GM19043 (cell line): ENCODE measurements around the gene GDPD5.

Source experiments
- ATAC-seq: cut with Tn5 transposase; IDR thresholded peaks from one replicate; pipeline ENCODE4 v1.9.1; 2021; ENCODE audit warnings: low read depth; ENCODE audit not compliant: unreplicated experiment

Gene GDPD5

GRCh38 chr11:75474878-75475766, 50.6 kb downstream of the GDPD5 start:
- ATAC-seq, result no peak

GRCh38 chr11:75474240-75474639, 51.5 kb downstream of the GDPD5 start:
- no peak for ATAC-seq

DNA sequence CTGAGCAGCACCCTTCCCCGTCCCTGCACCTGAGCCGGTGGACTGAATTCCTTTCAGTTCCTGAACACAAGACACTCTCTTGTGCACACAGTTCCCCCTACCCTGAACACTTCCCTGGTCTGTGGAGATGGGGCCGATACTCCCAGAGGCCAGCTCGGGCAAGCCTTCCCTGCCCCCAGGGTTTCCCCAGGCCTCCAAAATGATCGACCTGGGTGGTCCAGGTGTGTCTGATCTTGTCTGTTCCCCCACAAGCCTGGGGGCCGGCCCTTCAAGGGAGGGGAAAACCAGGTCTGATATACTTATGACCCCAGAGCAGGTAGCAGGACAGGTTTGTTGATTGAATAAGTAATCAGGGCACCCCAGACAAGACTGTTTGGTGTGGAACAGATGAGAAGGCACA, 52.1 kb downstream of the GDPD5 start:
- ATAC-seq, result no peak

DNA sequence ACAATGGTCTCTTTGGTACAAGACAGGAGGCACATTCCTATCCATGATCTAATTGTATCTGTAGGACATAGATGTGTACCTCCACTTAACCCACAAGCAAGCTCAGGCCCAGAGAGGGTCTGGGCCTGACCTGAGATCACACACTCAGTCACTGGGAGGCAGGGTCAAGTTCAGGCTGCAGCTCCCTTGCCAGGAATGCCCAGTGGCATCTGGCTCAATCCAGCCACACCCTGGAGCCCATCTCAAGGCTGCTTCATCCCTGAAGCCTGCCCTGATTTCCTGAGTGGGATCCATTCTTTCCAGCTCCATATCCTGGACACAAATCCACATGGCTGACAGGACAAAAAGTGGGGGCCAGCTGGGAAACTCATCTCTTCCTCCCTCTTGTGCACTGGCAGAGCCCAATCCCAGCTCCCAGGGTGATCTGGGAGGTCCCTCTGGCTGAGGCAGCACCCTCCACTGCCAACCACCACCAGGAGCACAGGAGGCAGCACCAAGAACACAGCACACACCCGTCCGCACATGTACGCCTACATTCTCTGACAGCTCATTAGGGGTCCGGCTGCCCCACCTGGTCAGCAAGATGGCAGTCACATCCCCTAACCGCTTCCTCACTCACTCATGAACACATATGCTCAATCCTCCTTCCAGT, 53.5 kb downstream of the GDPD5 start:
- no peak for ATAC-seq

DNA sequence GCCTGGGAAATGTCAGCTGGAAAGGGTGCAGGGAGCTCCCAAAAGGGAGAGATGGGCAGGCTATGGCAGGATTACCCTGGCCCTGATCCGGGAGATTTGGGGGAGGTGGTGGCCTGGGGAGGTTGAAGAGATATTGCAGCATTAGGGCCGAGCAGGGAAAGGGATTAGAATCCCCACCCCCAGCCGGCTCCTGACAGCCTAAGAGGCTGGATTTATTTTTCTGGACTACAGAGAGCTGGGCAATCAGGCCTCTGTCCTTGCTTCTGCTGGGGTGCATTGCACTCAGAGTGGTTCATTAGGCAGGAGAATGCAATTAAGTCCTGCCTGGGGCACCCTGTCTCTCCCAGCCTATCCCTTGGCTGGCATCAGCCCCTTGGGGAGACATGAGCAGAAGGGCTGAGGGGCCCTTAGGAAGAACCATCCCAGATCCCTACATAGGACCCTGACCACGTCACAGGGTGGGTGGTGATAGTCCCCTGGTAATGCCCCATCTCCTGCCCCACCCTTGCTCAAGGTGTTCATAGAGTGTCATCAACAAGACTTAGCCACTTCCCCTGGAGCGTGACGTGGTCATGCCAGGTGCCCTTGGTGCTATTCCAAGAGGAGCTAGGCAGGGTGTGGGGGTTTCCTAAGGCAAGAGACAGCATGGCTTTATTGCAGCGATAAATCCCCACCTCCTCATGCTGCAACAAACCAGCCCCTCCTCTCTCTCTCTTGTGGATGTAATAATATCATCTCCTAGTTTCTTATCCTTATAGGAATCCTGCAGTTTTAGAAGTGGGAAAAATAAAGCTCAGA, 54.4 kb downstream of the GDPD5 start:
- no peak for ATAC-seq

- ATAC-seq, result no peak
Measured at GRCh38 chr11:75470476-75471080, 55.2 kb downstream of the GDPD5 start.

- ATAC-seq, result no peak
Measured at GRCh38 chr11:75469785-75470405, 55.8 kb downstream of the GDPD5 start.

DNA sequence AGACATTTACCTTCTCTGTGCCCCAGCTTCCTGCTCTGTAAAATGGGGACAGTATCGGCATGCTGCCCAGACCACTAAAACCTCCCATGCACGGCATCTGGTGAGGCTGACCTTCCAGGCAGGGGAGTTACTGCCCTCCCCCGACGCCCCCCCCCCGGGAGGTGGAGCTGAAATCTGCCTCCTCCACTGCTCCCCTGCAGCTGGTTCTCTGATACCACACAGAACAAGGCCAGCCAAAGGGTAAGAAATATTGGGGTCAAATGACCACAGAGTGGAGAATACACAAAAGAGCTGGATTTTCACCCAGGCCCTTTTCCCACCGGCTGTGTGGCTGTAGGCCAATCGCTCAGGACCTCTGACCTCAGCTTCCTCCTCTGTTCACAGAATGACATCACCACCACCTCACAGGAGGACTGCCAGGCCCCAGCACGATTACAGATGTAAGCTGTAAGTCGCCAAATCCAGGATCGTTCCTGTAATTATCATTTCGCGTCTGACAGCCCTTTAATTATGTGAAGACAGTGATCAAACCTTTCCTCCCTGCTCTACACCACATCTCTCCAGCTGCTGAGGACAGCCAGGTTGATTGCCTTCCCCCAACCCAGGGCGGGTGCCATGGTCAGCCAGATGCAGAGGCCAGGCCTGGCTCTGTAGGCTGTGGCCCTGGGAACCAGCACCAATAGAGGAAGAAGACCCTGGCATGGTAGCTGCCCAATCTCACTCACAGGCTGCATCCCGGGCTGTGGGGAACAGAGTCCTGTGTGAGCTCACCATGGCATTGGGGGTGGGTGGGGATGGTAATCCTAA, 57.0 kb downstream of the GDPD5 start:
- no peak for ATAC-seq

DNA sequence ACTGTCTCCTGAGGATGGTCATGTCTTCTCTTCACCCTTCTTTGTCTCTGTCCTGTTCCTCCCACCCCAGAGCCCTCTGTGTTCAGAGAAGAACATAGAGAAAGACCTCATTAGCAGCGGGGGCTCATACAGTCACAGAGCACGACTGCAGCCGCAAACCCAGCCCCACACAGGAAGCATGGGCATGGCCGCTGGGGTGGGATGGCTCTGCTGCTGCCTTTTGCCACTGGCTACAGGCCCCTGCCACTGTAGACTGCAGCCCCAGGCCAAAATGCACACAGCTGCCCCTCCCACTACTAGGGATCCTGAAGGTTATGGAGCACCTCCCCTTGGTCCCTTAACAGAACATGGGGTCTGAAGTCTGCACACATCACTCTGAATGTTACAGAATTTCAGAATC, 57.9 kb downstream of the GDPD5 start:
- no peak for ATAC-seq

DNA sequence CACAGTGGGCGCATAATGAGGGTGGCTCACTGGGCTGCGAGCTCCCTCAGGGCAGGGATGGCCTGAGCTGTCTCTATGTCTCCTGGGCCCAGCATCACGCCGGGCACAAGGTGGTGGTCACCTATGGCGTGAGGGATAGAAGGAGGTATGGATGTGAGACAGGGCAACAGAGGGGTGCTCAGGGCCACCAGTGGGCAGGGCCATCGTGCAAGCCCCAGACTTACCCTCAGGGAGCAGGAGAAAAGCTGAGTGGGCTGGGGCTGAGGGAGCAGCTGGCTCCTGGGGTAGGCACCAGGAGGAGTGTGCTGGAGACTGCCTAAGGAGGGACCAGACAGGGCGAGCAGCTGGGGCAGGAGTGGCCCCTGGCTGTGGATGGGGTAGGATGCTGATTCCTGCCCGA, 58.4 kb downstream of the GDPD5 start:
- no peak for ATAC-seq

GRCh38 chr11:75465701-75466531, 59.8 kb downstream of the GDPD5 start:
- no peak for ATAC-seq

GRCh38 chr11:75463106-75463774, 62.5 kb downstream of the GDPD5 start:
- ATAC-seq, result no peak

DNA sequence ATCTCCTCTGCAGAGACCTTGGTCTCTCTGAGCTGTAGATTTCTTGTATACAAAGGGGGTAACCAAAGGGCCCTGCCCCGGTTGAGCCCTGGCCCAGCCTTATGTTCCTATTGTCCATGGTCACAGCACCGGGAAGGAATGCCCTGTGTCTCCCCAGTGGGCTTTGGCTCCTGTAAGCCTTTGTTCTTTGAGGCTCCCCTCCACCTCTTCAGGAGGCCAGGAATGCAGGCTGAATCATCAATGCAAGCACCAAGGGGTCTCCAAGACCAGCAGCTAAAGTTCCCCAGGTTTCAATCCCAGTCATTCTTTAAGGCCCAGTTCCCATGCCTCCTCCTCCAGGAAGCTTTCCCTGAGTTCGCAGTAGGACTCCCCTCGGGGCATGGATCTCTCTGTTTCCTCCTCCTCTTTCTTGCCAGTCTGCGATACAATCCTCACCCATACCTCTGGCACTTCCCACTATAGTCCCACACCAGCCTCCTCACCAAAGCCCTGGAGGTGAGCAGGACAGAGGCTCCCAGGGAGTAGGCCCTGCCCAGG, 63.6 kb downstream of the GDPD5 start:
- no peak for ATAC-seq

DNA sequence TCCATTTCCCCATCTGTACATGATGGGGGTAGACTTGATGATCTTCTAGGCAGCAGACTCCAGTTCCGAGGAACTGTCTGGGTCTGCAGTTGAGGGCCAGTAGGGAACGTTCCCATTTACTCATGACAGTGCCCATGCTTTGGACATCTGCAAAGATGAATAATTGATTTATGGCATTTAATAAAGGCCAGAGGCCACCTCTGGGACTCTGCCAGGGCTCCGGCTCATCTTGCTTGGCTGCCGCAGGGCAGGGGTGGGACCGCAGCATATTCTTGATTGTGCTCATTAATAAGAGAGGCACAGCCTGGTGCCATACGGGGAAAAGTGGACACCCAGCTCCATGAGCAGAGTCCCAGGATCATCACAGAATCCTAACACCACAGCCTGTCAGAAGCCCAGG, 64.6 kb downstream of the GDPD5 start:
- ATAC-seq, result no peak

DNA sequence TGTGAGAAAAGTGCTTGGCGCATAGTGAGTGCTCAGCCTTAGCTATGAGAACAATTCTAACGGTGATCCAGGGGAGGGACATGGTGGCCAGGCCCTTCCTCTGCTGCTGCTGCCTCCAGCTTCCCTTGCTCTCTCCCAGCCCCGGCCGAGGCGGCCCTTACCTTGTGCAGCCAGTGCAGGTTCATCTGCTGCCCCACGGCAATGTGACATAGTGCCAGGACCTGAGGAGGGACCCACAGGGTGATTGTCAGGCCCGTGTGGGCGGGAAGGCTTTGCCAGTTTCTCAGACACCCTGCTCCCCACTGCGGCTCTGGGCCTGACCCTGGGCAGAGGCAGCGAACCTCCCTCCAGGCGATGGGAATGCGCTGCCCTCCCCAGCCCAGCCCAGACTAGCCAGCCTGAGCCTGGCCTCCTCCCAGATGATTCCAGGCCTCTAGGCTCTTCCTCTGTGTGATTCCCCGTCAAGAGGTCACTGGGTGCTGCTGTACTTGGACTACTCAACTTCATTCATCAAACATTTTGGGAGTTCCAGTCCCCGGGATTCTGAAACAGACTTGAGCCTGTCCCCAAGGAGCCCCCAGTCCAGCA, 69.1 kb downstream of the GDPD5 start:
- no peak for ATAC-seq

DNA sequence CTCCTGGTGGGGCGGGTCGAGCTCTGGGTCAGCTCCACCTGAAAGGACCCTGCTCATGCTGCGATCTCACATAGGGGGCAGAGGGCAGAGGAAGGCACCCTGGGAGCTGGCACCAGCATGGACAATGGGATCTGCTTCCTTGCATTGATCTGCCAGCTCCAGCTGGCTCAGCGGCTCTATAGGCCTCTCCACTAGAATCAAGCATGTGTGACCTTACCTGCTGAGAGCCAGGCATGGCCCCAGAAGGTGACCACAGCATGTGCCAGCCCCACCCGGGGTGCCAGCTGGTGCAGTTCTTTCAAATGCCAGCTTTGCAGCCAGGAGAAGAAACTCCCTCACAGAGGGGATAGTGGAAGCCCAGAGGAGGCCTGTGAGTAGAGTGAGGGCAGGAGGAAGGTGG, 70.8 kb downstream of the GDPD5 start:
- no peak for ATAC-seq

DNA sequence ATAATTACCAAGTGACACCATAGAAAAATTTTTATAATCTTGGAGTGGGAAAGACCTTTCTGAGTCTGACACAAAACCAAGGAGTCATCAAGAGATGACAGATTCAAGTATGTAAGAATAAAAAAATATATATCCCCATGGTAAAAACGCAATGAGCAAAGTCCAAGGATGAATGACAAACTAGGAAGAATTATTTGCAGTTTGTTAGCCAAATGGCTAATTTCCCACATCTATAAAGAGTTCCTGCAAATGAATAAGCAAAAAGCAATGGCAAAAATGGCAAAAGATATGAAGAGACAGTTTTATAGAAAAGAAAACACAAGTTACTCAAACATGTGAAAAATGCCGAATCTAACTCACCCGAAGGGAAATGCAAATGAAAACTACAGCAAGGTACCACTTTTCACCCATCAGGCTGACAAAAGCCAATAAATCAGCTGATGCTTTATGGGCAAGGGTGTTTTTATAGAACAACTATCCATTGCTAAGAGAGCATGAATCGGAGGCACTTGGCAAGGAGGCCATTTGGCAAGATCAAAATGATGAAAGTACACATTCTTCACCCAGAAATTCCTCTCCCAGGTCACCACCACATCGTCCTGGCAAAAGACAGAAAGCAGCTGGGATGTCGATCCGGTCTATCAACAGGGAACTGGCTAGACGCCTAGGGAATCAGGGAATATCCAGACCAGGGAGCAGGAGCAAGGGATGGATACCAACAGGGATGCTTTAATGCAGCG, 71.7 kb downstream of the GDPD5 start:
- no peak for ATAC-seq
